Thymus (tissue), 11 donors: ENCODE data around the gene DNAJB7. TPM values are rescaled to one million over a fixed set of nuclear protein-coding genes. Genes with fewer than 3 reads are reported as not detected.
"Not testable (repeated sequence)": the region's sequence is repeated elsewhere in the genome, so short reads cannot be mapped to it uniquely, and the experiment has no call there.

Source experiments
- DNase-seq, 9 donors: peaks; one replicate each; pipeline ENCODE4 v3.0.0-alpha.2; 2013; ENCODE audit warnings: low spot score in 9 of 9, low read depth in 6 of 9, missing footprints in 1 of 9
- H3K27ac ChIP-seq, 2 donors: one replicate each; pipeline ENCODE4 v1.5.1; 2013; ENCODE audit warnings: control low read depth in 1 of 2, low read depth in 1 of 2, low read length in 1 of 2, mild to moderate bottlenecking in 1 of 2, moderate library complexity in 1 of 2
- H3K27me3 ChIP-seq, 2 donors: one replicate each; pipeline ENCODE4 v1.5.1; 2013; ENCODE audit warnings: low read length in 1 of 2; ENCODE audit not compliant: control insufficient read depth in 2 of 2, insufficient read depth in 1 of 2
- H3K36me3 ChIP-seq, 2 donors: one replicate each; pipeline ENCODE4 v1.5.1; 2013; ENCODE audit warnings: low read length in 1 of 2, mild to moderate bottlenecking in 1 of 2, moderate library complexity in 1 of 2; ENCODE audit not compliant: control insufficient read depth in 2 of 2, insufficient read depth in 2 of 2
- H3K4me1 ChIP-seq, 2 donors: one replicate each; pipeline ENCODE4 v1.5.1; 2013; ENCODE audit warnings: low read length in 2 of 2; ENCODE audit not compliant: control insufficient read depth in 2 of 2, insufficient read depth in 2 of 2
- H3K4me3 ChIP-seq, 2 donors: one replicate each; pipeline ENCODE4 v1.5.1; 2013; ENCODE audit warnings: low read length in 2 of 2, control low read depth in 1 of 2, mild to moderate bottlenecking in 1 of 2
- H3K9me3 ChIP-seq, 2 donors: one replicate each; pipeline ENCODE4 v1.5.1; 2013; ENCODE audit warnings: low read length in 1 of 2, mild to moderate bottlenecking in 1 of 2; ENCODE audit not compliant: control insufficient read depth in 2 of 2, insufficient read depth in 1 of 2
- WGBS: extraction: QIAGEN DNeasy Blood & Tissue Kit; methylation state at CpG from one replicate; pipeline ENCODE4 v1.1.7; 2013; 5-methylcytosine and 5-hydroxymethylcytosine counted together
- polyA plus RNA-seq: library from polyadenylated mRNA; stranded (reverse); fragments of 200-250 nt; gene quantifications from one replicate; pipeline ENCODE4 v1.2.3, GENCODE V29; 2013
- total RNA-seq: library from RNA; stranded (reverse); fragments of 120-200 nt; gene quantifications from one replicate; pipeline ENCODE4 v1.2.4, GENCODE V29; 2013
- donor health status: healthy.

DNAJB7 gene
- total and polyA plus RNA-seq, 2 donors = not detected

- no peak overlapping the region for H3K27ac ChIP-seq
- no peak for DNase-seq
- H3K9me3 ChIP-seq = no peaks in the 10 kb centered on the region
- H3K36me3 ChIP-seq = peaks cover 4 to 69% of the 10 kb centered on the region in 2 donors
- no peak overlapping the region for H3K4me3 ChIP-seq
- 96% methylated on average over 7 of the region's 7 CpGs for WGBS
- H3K4me1 ChIP-seq = no peaks in the 10 kb centered on the region
- no peaks in the 10 kb centered on the region for H3K27me3 ChIP-seq
Measured at GRCh38 chr22:40826984-40827741, 34.8 kb downstream of the DNAJB7 start.

- H3K9me3 ChIP-seq, H3K27me3 ChIP-seq, H3K27ac ChIP-seq, H3K4me1 ChIP-seq, DNase-seq, H3K4me3 ChIP-seq: not testable (repeated sequence)
- H3K36me3 ChIP-seq = peaks cover 4 to 62% of the 10 kb centered on the region in 2 donors
- WGBS = 100% methylated on average over 2 of the region's 2 CpGs
Measured at GRCh38 chr22:40826292-40826691, 35.6 kb downstream of the DNAJB7 start.

GRCh38 chr22:40823426-40823825, 38.5 kb downstream of the DNAJB7 start:
- peaks cover 6 to 9% of the 10 kb centered on the region in 2 donors for H3K4me1 ChIP-seq
- H3K27ac ChIP-seq = no peak overlapping the region

DNA sequence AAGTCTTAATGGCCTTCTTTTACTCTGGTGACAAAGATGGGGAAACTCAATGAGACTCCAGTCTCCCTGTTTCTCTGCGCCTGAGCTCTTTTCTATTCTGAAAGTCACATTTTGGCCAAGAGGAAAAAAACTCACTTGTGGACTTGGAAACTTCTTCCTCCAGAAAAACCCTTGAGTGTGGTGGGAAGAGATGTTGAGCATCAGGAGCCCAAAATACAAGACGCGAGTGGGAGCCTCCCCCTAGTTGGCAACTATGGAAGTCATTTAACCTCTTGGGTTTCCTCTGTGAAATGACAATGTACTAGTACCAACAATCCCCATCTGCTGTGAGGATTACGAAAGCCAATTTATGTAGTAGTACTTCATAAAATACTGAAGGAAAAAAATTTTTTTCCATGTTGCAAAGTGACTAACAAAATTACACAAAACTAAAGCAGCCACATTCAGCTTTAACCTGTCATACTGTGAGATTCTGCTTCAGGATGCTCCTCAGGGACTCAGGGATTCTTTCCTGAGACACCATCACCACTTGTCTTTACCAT, 42.2 kb downstream of the DNAJB7 start:
- 13% methylated on average over 4 of the region's 4 CpGs for WGBS
- DNase-seq = no peak

More at GRCh38 chr22:40823426-40823825, 38.5 kb downstream of the DNAJB7 start:
- no peaks in the 10 kb centered on the region for H3K27me3 ChIP-seq
- DNase-seq = no peak
- 97% methylated on average over 1 of the region's 1 CpG for WGBS
- H3K36me3 ChIP-seq = peaks cover 4 to 37% of the 10 kb centered on the region in 2 donors
- H3K4me3 ChIP-seq = no peak overlapping the region
- no peaks in the 10 kb centered on the region for H3K9me3 ChIP-seq

DNA sequence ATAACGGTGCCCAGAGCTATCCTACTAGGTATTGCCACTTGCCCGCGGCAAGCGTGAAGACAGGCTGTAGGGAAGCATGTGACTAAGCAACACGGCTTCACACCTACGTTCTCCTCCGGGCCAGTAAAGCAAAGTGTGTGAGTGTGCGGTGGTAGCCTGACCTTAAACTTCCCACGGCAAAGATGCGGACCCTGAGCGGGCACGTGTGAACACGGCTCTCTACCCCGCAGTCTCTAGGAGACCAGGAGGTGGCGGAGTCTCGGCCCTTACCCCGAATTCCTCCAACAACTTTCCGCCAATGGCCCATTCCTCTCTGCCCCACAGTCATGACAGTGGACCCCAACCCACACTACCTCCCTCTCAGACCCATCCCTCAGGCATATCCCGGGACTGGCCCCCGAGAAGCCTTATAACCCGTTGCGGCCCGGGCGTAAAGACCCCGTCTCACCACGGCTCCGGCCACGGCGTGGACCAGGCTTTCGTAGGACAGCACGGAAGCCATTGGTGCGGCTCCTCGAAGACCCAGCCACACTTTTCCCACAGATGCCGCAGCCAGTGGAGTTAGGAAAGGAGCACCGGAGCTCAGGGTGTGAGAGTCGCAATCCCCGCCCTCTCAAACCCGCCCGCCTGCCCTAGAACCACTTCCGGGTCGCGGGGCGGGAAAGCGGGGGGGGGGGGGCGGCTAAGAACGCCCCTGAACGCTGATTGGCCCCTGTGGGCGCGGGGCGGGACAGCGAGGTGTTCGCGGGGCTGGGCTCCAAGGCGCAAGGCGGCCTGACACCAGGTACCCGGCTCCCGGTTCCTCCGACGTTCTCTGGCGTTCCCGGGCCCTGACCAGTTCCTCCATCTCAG, 42.9 kb downstream of the DNAJB7 start, which contains the start of gene SLC25A17:
Gene SLC25A17 (minus strand): TSS at position 600 of the 852 bp plus-strand sequence. CDS start 98 bp downstream, at position 502.
- Histone ChIP-seq H3K4me3 (peak within 1 kb of the TSS; percentile 99), H3K9me3 (no peaks in the 10 kb centered on the region), H3K36me3 (peaks cover 0 to 18% of the 10 kb centered on the region in 2 donors), H3K27ac (peak within 1 kb of the TSS; percentile 56 to 77), H3K4me1 (peaks cover 12 to 23% of the 10 kb centered on the region in 2 donors), H3K27me3 (no peaks in the 10 kb centered on the region)
- 1% methylated on average over 60 of the region's 61 CpGs for WGBS
- DNase-seq = peak; percentile 56 to 92 (median 82)

More for the DNA sequence above, 42.2 kb downstream of the DNAJB7 start:
- peaks cover 12 to 23% of the 10 kb centered on the region in 2 donors for H3K4me1 ChIP-seq
- peak overlapping the region; percentile 56 to 69 for H3K27ac ChIP-seq
- H3K9me3 ChIP-seq = no peaks in the 10 kb centered on the region
- no peaks in the 10 kb centered on the region for H3K27me3 ChIP-seq
- peaks cover 0 to 25% of the 10 kb centered on the region in 2 donors for H3K36me3 ChIP-seq
- peak overlapping the region; percentile 99 for H3K4me3 ChIP-seq

DNA sequence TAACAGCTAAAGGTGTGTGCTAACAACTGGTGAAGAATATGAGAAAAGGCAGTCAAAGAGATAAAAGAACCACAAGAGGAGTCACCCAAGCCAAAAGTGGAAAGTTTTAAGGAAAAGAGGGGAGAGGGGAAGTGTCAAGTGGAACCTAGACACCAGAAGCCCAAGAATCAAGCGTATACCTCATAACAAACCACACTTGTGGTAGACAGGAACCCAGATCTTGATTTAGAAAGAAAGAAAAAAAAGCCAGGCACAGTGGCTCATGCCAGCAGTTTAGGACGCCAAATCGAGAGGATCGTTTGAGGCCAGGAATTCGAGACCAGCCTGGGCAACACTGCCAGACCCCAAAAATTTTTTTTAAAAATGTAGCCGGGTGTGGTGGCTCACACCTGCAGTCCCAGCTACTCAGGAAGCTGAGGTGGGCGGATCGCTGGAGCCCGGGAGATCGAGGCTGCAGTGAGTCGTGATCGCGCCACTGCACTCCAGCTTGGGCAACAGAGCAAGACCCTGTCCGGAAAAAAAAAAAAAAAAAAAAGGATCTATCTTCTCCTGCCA, 43.6 kb downstream of the DNAJB7 start:
- WGBS = 15% methylated on average over 14 of the region's 14 CpGs
- DNase-seq = peak in 1 of 9 donors; percentile 40
- Histone ChIP-seq H3K27ac (peak overlapping the region in 1 of 2 donors; percentile 33), H3K27me3 (no peaks in the 10 kb centered on the region), H3K36me3 (peaks cover 0 to 11% of the 10 kb centered on the region in 2 donors), H3K4me3 (peak overlapping the region; percentile 99), H3K9me3 (no peaks in the 10 kb centered on the region), H3K4me1 (peaks cover 12 to 23% of the 10 kb centered on the region in 2 donors)

DNA sequence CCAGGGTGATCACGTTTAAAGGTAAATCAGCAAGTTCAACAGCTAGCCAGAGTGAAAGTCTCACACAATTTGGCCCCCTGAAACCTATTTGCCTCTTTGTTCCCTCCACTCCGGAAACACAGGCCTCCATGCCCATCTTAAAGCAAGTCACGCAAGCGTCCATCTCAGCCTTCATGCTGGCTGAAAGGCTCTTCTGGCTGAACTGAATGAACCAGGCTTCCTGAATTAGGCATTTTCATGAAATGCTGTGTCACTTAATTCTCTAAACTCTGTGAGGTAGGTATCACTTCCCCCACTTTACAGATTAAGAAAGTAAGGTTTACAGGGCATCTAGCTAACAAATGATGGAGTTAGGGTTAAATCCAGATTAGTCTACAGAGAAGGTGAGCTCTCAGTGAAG, 44.2 kb downstream of the DNAJB7 start:
- peaks cover 0 to 8% of the 10 kb centered on the region in 2 donors for H3K36me3 ChIP-seq
- H3K27ac ChIP-seq = no peak overlapping the region
- peak overlapping the region in 1 of 2 donors; percentile 99 for H3K4me3 ChIP-seq
- no peak for DNase-seq
- 98% methylated on average over 4 of the region's 4 CpGs for WGBS
- H3K27me3 ChIP-seq = no peaks in the 10 kb centered on the region
- no peaks in the 10 kb centered on the region for H3K9me3 ChIP-seq
- H3K4me1 ChIP-seq = peaks cover 12 to 23% of the 10 kb centered on the region in 2 donors

GRCh38 chr22:40813912-40814315, 48.0 kb downstream of the DNAJB7 start:
- Histone ChIP-seq H3K4me1 (peaks cover 8 to 16% of the 10 kb centered on the region in 2 donors), H3K27me3 (no peaks in the 10 kb centered on the region), H3K36me3 (peaks cover 0 to 6% of the 10 kb centered on the region in 2 donors), H3K4me3 (no peak overlapping the region), H3K27ac (no peak overlapping the region), H3K9me3 (no peaks in the 10 kb centered on the region)
- DNase-seq = no peak
